K562 (cell line): ENCODE measurements around the gene TEDDM1. TPM values are rescaled to one million over a fixed set of nuclear protein-coding genes. Genes with fewer than 3 reads are reported as not detected.

Experiments
- ATAC-seq: fragments of 200-7000 bp; cut with Tn5 transposase; 3 replicates; pipeline ENCODE4 v1.9.1; 2020; ENCODE audit warnings: moderate library complexity
- BruUV-seq: library from RNA; stranded (reverse); fragments of 400-500 nt; replicated peaks from 2 replicates; lab custom pipeline; 2021; lab: Mats Ljungman, UMichigan
- CTCF ChIA-PET: fragments of 300-600 bp; formaldehyde crosslinking; extraction: SDS; loops from one replicate; lab custom pipeline; 2021; ENCODE audit warnings: low intra/inter-chr PET ratio; lab: Yijun Ruan, JAX
- POLR2A ChIA-PET: fragments of 300-600, 350-650 bp; sonication (Branson Sonifier 250); formaldehyde crosslinking; extraction: SDS; loops from one replicate; lab custom pipeline; 2021; ENCODE audit warnings: antibody characterized with exemption, inconsistent platforms; lab: Yijun Ruan, JAX
- DNase-seq, 4 experiments: peaks; one replicate each; pipeline versions ENCODE4 v3.0.0 to v3.0.0-alpha.2; 2011 to 2018; ENCODE audit warnings: low spot score in 3 of 4, mixed read lengths in 3 of 4; ENCODE audit errors: extremely low read depth in 1 of 4
- FAIRE-seq: peaks from 2 replicates; lab custom pipeline; 2011; peaks lifted over from hg19 to GRCh38; lab: Jason Lieb, UNC
- H2AFZ ChIP-seq: 2 replicates; pipeline ENCODE4 v1.6.0; 2011; ENCODE audit warnings: low read depth, low read length, control low read depth, inconsistent platforms
- H3K27ac ChIP-seq: fragments of 200-600 bp; 3 replicates; pipeline ENCODE4 v1.8.0; 2011; ENCODE audit warnings: low read depth, mild to moderate bottlenecking, control low read depth, inconsistent platforms, low read length, moderate library complexity, mixed read lengths; ENCODE audit errors: extremely low read depth
- H3K27me3 ChIP-seq, 2 experiments: fragments of 300-600 bp in 1 of 2; 2 replicates in 1 of 2; 3 replicates in 1 of 2; pipeline versions ENCODE4 v1.6.0 to v1.8.0; 2011; ENCODE audit warnings: inconsistent platforms in 2 of 2, low read length in 2 of 2, mild to moderate bottlenecking in 1 of 2, mixed read lengths in 1 of 2, moderate library complexity in 1 of 2; ENCODE audit not compliant: control insufficient read depth in 2 of 2, insufficient read depth in 2 of 2
- H3K36me3 ChIP-seq: fragments of 300-600 bp; 3 replicates; pipeline ENCODE4 v1.8.0; 2011; ENCODE audit warnings: mild to moderate bottlenecking, low read length, inconsistent platforms; ENCODE audit not compliant: control insufficient read depth, insufficient read depth
- H3K4me1 ChIP-seq, 2 experiments: fragments of 200-600 bp in 1 of 2; replicated peaks in 1 of 2; 2 replicates in 1 of 2; 3 replicates in 1 of 2; pipeline versions ENCODE4 v1.5.1 to v1.8.0; 2011; ENCODE audit warnings: inconsistent platforms in 2 of 2, low read length in 2 of 2, mild to moderate bottlenecking in 1 of 2, mixed read lengths in 1 of 2, moderate library complexity in 1 of 2; ENCODE audit not compliant: control insufficient read depth in 2 of 2, insufficient read depth in 2 of 2
- H3K4me2 ChIP-seq: 2 replicates; pipeline ENCODE4 v1.6.1; 2011; ENCODE audit warnings: low read length, control low read depth, inconsistent platforms, mixed read lengths; ENCODE audit not compliant: insufficient read depth
- H3K4me3 ChIP-seq: fragments of 200-600 bp; sonication (generic), shearing (Covaris generic); 2 replicates; pipeline ENCODE4 v1.5.1; 2016; ENCODE audit warnings: control low read depth, inconsistent platforms
- H3K79me2 ChIP-seq: fragments of 200-600 bp; 3 replicates; pipeline ENCODE4 v1.8.0; 2011; ENCODE audit warnings: low read length, inconsistent platforms; ENCODE audit not compliant: control insufficient read depth, insufficient read depth
- H3K9ac ChIP-seq, 2 experiments: 2 replicates each; pipeline versions ENCODE4 v1.6.0 to v1.6.1; 2011; ENCODE audit warnings: low read depth in 2 of 2, low read length in 2 of 2, control low read depth in 1 of 2, inconsistent platforms in 1 of 2, mild to moderate bottlenecking in 1 of 2, mixed read lengths in 1 of 2; ENCODE audit not compliant: insufficient read depth in 1 of 2
- H3K9me1 ChIP-seq: one replicate; pipeline ENCODE4 v1.6.0; 2011; ENCODE audit warnings: inconsistent platforms, mild to moderate bottlenecking, low read length, moderate library complexity; ENCODE audit not compliant: control insufficient read depth, insufficient read depth
- H3K9me3 ChIP-seq: replicated peaks from 2 replicates; pipeline ENCODE4 v1.5.1; 2011; ENCODE audit warnings: low read depth, low read length, inconsistent platforms; ENCODE audit not compliant: control insufficient read depth, insufficient read depth
- H4K20me1 ChIP-seq: replicated peaks from 2 replicates; pipeline ENCODE4 v1.6.1; 2011; ENCODE audit warnings: low read length, inconsistent platforms, mixed read lengths; ENCODE audit not compliant: control insufficient read depth, insufficient read depth
- CC2D1A ChIP-seq: fragments of 450-650 bp; IDR thresholded peaks from 2 replicates; pipeline ENCODE4 v1.6.1; 2017; ENCODE audit warnings: mild to moderate bottlenecking
- GATA2 ChIP-seq: sonication (generic); formaldehyde crosslinking; IDR thresholded peaks from 2 replicates; pipeline ENCODE4 v1.4.0; 2020; ENCODE audit warnings: mild to moderate bottlenecking, missing genetic modification reagents
- GATAD2A ChIP-seq: fragments of 450-650 bp; IDR thresholded peaks from 2 replicates; pipeline ENCODE4 v1.6.1; 2017
- HNRNPK ChIP-seq: fragments of 200-400 bp; formaldehyde crosslinking; IDR thresholded peaks from one replicate; pipeline ENCODE4 v1.6.1; 2018; ENCODE audit warnings: mild to moderate bottlenecking, low read depth, low read length; ENCODE audit not compliant: poor library complexity, severe bottlenecking
- ILK ChIP-seq: fragments of 450-650 bp; IDR thresholded peaks from 2 replicates; pipeline ENCODE4 v1.6.1; 2016; ENCODE audit warnings: missing genetic modification characterization, low read depth, mild to moderate bottlenecking, missing compliant biosample characterization, moderate library complexity, borderline replicate concordance
- KLF6 ChIP-seq: fragments of 250-450 bp; sonication (Bioruptor Pico); IDR thresholded peaks from 2 replicates; pipeline ENCODE4 v1.4.0; 2020; ENCODE audit warnings: mild to moderate bottlenecking, moderate library complexity, borderline replicate concordance
- MYC ChIP-seq, 2 experiments: fragments of 250-450 bp in 1 of 2; sonication (Bioruptor Pico) in 1 of 2; IDR thresholded peaks; 2 replicates each; pipeline versions ENCODE4 v1.5.1 to v1.6.1; 2012 to 2021; ENCODE audit warnings: low read depth in 2 of 2, borderline replicate concordance in 1 of 2, improper control_type of control experiment in 1 of 2, low read length in 1 of 2, mild to moderate bottlenecking in 1 of 2, moderate library complexity in 1 of 2
- NONO ChIP-seq, 2 experiments: fragments of 200-400 bp in 1 of 2; fragments of 450-650 bp in 1 of 2; formaldehyde crosslinking in 1 of 2; IDR thresholded peaks; 2 replicates each; pipeline ENCODE4 v1.6.1; 2017; ENCODE audit warnings: low read depth in 2 of 2, mild to moderate bottlenecking in 2 of 2, moderate library complexity in 2 of 2, low read length in 1 of 2
- RBM25 ChIP-seq: fragments of 200-400 bp; formaldehyde crosslinking; IDR thresholded peaks from 2 replicates; pipeline ENCODE4 v1.6.1; 2018; ENCODE audit warnings: low read length, low read depth, moderate library complexity; ENCODE audit not compliant: severe bottlenecking
- ZFP36 ChIP-seq: fragments of 150-350 bp; IDR thresholded peaks from 2 replicates; pipeline ENCODE4 v1.6.1; 2018; ENCODE audit warnings: low read length, low read depth; ENCODE audit not compliant: partially characterized antibody
- ZNF121 ChIP-seq: sonication (generic); formaldehyde crosslinking; conservative IDR thresholded peaks from 2 replicates; pipeline ENCODE4 v1.8.0; 2022; ENCODE audit warnings: missing genetic modification reagents
- ZNF347 ChIP-seq: fragments of 450-650 bp; formaldehyde crosslinking; IDR thresholded peaks from 2 replicates; pipeline ENCODE4 v1.4.0; 2020; ENCODE audit warnings: low read depth, mild to moderate bottlenecking, moderate library complexity
- ZNF830 ChIP-seq: fragments of 250-450 bp; sonication (Bioruptor Pico); IDR thresholded peaks from 2 replicates; pipeline ENCODE4 v1.5.0; 2021; ENCODE audit warnings: mild to moderate bottlenecking
- WGBS: fragments of 100-300 bp; shearing (Covaris generic); methylation state at CpG from one replicate; pipeline ENCODE4 v1.1.6; 2016; ENCODE audit warnings: low coverage, mixed read lengths; ENCODE audit not compliant: insufficient coverage; ENCODE audit errors: missing lambda C conversion rate; 5-methylcytosine and 5-hydroxymethylcytosine counted together
- in situ Hi-C: fragments of 300-500 bp; cut with MboI; formaldehyde crosslinking; loops from 4 replicates; pipeline ENCODE4 v1.15.0; 2018; ENCODE audit warnings: inconsistent platforms, mixed read lengths
- intact Hi-C: fragments of 100-400 bp; cut with micrococcal nuclease; formaldehyde crosslinking; loops from 2 replicates; pipeline ENCODE4 v1.14.2; 2022
- polyA plus RNA-seq, 8 experiments: library from polyadenylated mRNA; depleted of rRNA in 4 of 8; stranded (reverse) in 5 of 8; unstranded in 3 of 8; fragments of >200 nt; fragmentation: Nextera tagmentation in 2 of 8; fragmentation: Illumina TruSeq in 1 of 8; extraction: Ambion mirVana in 2 of 8; extraction: Trizol in 1 of 8; gene quantifications; 2 replicates each; pipeline versions ENCODE4 v1.2.1 to v1.2.3, GENCODE V29; 2011 to 2014; ENCODE audit warnings: inconsistent platforms in 1 of 8, missing spikeins in 1 of 8
- total RNA-seq, 7 experiments: library from RNA; depleted of rRNA in 6 of 7; stranded (reverse); fragments of >200 nt in 6 of 7; fragmentation: Illumina TruSeq in 2 of 7; extraction: Trizol in 2 of 7; gene quantifications; 2 replicates each; pipeline versions ENCODE4 v1.2.1 to v1.2.3, GENCODE V29; 2011 to 2021; ENCODE audit warnings: low replicate concordance in 1 of 7
- TF ChIP-seq, protein P1 (sequence below): fragments of 450-650 bp; formaldehyde crosslinking; IDR thresholded peaks from 2 replicates; pipeline ENCODE4 v1.4.0; 2022; ENCODE audit warnings: mild to moderate bottlenecking, moderate library complexity
- TF ChIP-seq, protein P2 (sequence below): fragments of 250-450 bp; sonication (Bioruptor Pico); IDR thresholded peaks from 2 replicates; pipeline ENCODE4 v1.5.0; 2021; ENCODE audit warnings: mild to moderate bottlenecking, borderline replicate concordance

The TEDDM1 gene
- total and polyA plus RNA-seq, 9 of the 15 experiments (the other 6 are each of a cell fraction or from before 2014, with no cell fraction given), result not detected

DNA sequence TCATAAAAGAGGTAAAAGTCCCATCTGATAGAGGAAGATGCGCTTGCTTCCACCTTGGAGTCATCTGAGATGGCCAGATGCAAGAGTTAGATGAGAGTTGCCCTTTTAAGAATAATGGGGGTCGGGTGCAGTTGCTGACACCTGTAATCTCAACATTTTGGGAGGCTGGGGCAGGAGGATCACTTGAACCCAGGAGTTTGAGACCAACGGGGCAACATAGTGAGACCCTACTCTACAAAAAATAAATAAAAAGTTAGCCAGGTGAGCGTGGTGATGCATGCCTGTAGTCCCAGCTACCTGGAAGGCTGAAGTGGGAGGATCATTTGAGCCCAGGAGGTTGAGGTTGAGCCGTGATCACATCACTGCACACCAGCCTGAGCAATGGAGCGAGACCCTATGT is 13.5 kb upstream of the TEDDM1 start:
- no peak overlapping the region for H3K4me3 ChIP-seq
- intact Hi-C loops (no loop called here), in situ Hi-C loops (no loop called here)
- no peak overlapping the region for H3K27ac ChIP-seq
- BruUV-seq, result no TSS peak
- FAIRE-seq (no peak), DNase-seq (no peak), ATAC-seq (no peak)
- POLR2A ChIA-PET, result no interaction called here
- peaks cover 35 to 36% of the 10 kb centered on the region in 2 experiments for H3K27me3 ChIP-seq
- no peaks in the 10 kb centered on the region for H3K4me1 ChIP-seq
- H3K9me1 ChIP-seq, result no peaks in the 10 kb centered on the region
- CTCF ChIA-PET, result no interaction called here
- no peaks in the 10 kb centered on the region for H3K9me3 ChIP-seq
- TF ChIP-seq, protein P1, sequence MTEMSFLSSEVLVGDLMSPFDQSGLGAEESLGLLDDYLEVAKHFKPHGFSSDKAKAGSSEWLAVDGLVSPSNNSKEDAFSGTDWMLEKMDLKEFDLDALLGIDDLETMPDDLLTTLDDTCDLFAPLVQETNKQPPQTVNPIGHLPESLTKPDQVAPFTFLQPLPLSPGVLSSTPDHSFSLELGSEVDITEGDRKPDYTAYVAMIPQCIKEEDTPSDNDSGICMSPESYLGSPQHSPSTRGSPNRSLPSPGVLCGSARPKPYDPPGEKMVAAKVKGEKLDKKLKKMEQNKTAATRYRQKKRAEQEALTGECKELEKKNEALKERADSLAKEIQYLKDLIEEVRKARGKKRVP, result no peak
- TF ChIP-seq NONO (IDR thresholded peaks at IDR 0.05; ENCODE audit: low read depth in 2 of 2, low read length in 1 of 2) (no peak), KLF6 (CRISPR knock-in tag) (no peak), GATA2 (CRISPR knock-in tag) (no peak), ZFP36 (no peak), RBM25 (peak; percentile 57), MYC (IDR thresholded peaks at IDR 0.05; ENCODE audit: low read depth, low read length) (no peak), MYC (CRISPR knock-in tag; IDR thresholded peaks at IDR 0.05; ENCODE audit: borderline replicate concordance, low read depth) (no peak), CC2D1A (no peak), ZNF830 (CRISPR knock-in tag) (no peak), HNRNPK (no peak), ZNF121 (peak; percentile 87), GATAD2A (no peak), ILK (no peak), ZNF347 (no peak)
- TF ChIP-seq, protein P2, sequence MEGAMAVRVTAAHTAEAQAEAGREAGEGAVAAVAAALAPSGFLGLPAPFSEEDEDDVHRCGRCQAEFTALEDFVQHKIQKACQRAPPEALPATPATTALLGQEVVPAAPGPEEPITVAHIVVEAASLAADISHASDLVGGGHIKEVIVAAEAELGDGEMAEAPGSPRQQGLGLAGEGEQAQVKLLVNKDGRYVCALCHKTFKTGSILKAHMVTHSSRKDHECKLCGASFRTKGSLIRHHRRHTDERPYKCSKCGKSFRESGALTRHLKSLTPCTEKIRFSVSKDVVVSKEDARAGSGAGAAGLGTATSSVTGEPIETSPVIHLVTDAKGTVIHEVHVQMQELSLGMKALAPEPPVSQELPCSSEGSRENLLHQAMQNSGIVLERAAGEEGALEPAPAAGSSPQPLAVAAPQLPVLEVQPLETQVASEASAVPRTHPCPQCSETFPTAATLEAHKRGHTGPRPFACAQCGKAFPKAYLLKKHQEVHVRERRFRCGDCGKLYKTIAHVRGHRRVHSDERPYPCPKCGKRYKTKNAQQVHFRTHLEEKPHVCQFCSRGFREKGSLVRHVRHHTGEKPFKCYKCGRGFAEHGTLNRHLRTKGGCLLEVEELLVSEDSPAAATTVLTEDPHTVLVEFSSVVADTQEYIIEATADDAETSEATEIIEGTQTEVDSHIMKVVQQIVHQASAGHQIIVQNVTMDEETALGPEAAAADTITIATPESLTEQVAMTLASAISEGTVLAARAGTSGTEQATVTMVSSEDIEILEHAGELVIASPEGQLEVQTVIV (CRISPR knock-in tag), result no peak
- no peak overlapping the region for H3K9ac ChIP-seq
- under 1% methylated on average over 6 of the region's 6 CpGs for WGBS
- no peaks in the 10 kb centered on the region for H4K20me1 ChIP-seq
- no peaks in the 10 kb centered on the region for H3K36me3 ChIP-seq
- no peak overlapping the region for H3K4me2 ChIP-seq
- no peak overlapping the region for H2AFZ ChIP-seq
- no peaks in the 10 kb centered on the region for H3K79me2 ChIP-seq
